Fibroblast of mammary gland (primary cell): ENCODE measurements around the gene TMEM38A.

Experiments
- DNase-seq: peaks from one replicate; pipeline ENCODE4 v3.0.0-alpha.2; 2010; ENCODE audit warnings: low read depth
- H3K4me3 ChIP-seq: 2 replicates; pipeline ENCODE4 v1.5.1; 2011; ENCODE audit warnings: low read depth, mild to moderate bottlenecking, low read length, moderate library complexity; ENCODE audit not compliant: control insufficient read depth
- CTCF ChIP-seq: conservative IDR thresholded peaks from 2 replicates; pipeline ENCODE4 v1.5.1; 2011; ENCODE audit warnings: low read depth, low read length, inconsistent platforms; ENCODE audit not compliant: control insufficient read depth, insufficient read depth

TMEM38A gene, protein sequence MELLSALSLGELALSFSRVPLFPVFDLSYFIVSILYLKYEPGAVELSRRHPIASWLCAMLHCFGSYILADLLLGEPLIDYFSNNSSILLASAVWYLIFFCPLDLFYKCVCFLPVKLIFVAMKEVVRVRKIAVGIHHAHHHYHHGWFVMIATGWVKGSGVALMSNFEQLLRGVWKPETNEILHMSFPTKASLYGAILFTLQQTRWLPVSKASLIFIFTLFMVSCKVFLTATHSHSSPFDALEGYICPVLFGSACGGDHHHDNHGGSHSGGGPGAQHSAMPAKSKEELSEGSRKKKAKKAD

DNA sequence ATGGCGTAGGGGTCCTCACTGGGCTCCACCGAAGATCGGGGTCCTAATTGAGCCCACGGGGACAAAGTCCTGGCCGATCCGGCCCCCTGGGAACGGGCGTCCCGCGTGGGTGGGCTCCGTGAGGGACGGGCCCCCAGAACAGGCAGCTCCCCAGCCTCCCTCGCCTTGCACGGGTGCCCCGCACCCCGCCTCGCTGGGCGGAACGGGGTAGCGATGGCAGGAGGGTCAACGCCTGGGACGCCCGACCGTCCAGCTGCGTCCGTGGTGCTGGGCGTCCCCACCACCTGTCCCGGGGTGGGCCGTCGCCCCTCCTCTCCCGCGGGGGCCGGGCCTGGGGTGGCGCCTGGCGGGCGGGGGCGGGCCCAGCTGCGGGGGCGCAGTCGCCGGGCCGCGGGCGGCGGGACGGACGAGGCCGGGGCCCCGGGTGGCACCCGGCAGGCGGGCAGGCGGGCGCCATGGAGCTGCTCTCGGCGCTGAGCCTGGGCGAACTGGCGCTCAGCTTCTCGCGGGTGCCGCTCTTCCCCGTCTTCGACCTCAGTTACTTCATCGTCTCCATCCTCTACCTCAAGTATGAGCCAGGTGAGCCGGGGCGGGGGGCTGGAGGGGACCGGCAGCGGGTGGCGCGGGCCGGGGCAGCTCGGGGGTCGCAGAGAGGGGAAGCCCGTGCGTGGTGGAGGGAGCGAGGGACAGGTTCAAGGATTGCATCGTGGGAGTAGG, at the start of gene TMEM38A:
TMEM38A (plus strand) TSS at position 377 of the 717 bp plus-strand sequence; CDS start at position 456, 79 bp downstream.
- TF ChIP-seq CTCF = no peak
- peak within 1 kb of the TSS; percentile 75 for H3K4me3 ChIP-seq
- DNase-seq = no peak

DNA sequence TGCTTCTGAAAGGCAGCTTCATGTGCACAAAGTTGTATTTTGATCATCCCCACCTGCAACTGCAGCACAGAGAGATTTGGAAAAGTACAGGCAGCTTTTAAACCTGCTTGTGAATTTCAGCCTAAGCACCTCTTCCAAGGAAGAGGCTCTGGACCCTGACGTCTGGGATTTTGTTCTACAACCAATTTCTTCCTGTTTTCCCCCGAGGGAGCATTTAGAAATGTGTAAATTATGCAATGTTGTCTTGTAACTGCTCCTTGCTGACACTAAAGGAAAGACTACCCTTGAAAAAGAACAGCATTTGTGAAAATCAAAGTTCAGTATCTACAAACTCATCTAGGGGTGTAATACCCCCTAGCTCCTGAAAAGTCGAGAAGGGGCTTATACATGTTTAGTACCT, 48.3 kb upstream of the TMEM38A start:
- no peak overlapping the region for H3K4me3 ChIP-seq
- DNase-seq = peak; percentile 49

GRCh38 chr19:16613841-16614240, 47.1 kb upstream of the TMEM38A start:
- no peak for DNase-seq
- H3K4me3 ChIP-seq = no peak overlapping the region
- TF ChIP-seq CTCF = no peak

More for the DNA sequence above, 48.3 kb upstream of the TMEM38A start:
- TF ChIP-seq CTCF = no peak

DNA sequence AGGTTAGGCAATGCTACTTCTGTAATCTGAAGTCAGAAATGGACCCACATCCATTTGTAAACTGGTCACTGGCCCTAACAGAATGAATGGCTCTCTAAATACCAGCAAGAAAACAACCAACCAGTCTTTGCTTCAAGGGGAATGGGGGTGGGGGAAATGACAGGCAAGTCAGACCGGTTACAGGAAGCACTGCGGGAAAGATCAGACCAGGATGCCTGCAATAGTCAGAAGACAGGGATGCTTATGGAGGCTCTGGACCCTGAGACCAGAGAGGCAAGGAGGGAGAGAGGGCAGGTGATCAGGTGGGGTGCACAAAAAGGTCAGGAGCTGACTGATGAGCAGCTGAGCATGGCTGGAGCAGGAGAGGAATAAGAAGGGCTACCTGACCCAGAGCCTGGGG, 46.0 kb upstream of the TMEM38A start:
- H3K4me3 ChIP-seq = no peak overlapping the region
- DNase-seq = no peak
- no peak for TF ChIP-seq CTCF

GRCh38 chr19:16615808-16616207, 45.1 kb upstream of the TMEM38A start:
- TF ChIP-seq CTCF = no peak
- H3K4me3 ChIP-seq = no peak overlapping the region
- DNase-seq = peak; percentile 27

GRCh38 chr19:16618248-16618647, 42.7 kb upstream of the TMEM38A start:
- H3K4me3 ChIP-seq = no peak overlapping the region
- DNase-seq = no peak
- TF ChIP-seq CTCF = no peak
